IMR-90 (cell line): ENCODE measurements around the gene EYS. TPM values are rescaled to one million over a fixed set of nuclear protein-coding genes. Genes with fewer than 3 reads are reported as not detected.

ENCODE experiments used
- ATAC-seq: fragments of 200-7000 bp; cut with Tn5 transposase; 2 replicates; pipeline ENCODE4 v1.9.1; 2020; ENCODE audit warnings: low read depth, mild to moderate bottlenecking, moderate library complexity
- BruUV-seq: library from RNA; stranded (reverse); fragments of 400-500 nt; replicated peaks from 2 replicates; lab custom pipeline; 2021; lab: Mats Ljungman, UMichigan
- CTCF ChIA-PET: fragments of 300-600 bp; formaldehyde crosslinking; extraction: SDS; loops from one replicate; lab custom pipeline; 2021; ENCODE audit warnings: antibody characterized with exemption; lab: Yijun Ruan, JAX
- POLR2A ChIA-PET: fragments of 300-600 bp; sonication (Branson Sonifier 250); formaldehyde crosslinking; loops from one replicate; lab custom pipeline; 2022; ENCODE audit warnings: antibody characterized with exemption; ENCODE audit not compliant: unreplicated experiment; lab: Charles Lee
- DNase-seq: peaks from one replicate; pipeline ENCODE4 v3.0.0; 2013
- H2AFZ ChIP-seq: replicated peaks from 2 replicates; pipeline ENCODE3; 2013; ENCODE audit warnings: low read length, mild to moderate bottlenecking; ENCODE audit not compliant: poor library complexity
- H2AK5ac ChIP-seq: 2 replicates; pipeline ENCODE4 v1.6.1; 2013; ENCODE audit warnings: low read depth, low read length, inconsistent platforms
- H2AK9ac ChIP-seq: replicated peaks from 2 replicates; pipeline ENCODE3; 2013; ENCODE audit warnings: mild to moderate bottlenecking, low read depth, low read length, moderate library complexity; ENCODE audit not compliant: poor library complexity
- H2BK120ac ChIP-seq: 2 replicates; pipeline ENCODE4 v1.6.1; 2013; ENCODE audit warnings: low read depth, low read length, inconsistent platforms
- H2BK15ac ChIP-seq: 3 replicates; pipeline ENCODE4 v1.6.1; 2013; ENCODE audit warnings: low read depth, low read length, inconsistent platforms
- H2BK20ac ChIP-seq: 2 replicates; pipeline ENCODE4 v1.6.1; 2013; ENCODE audit warnings: low read depth, mild to moderate bottlenecking, inconsistent platforms, low read length, moderate library complexity
- H2BK5ac ChIP-seq: 2 replicates; pipeline ENCODE4 v1.6.1; 2013; ENCODE audit warnings: mild to moderate bottlenecking, low read depth, low read length, inconsistent platforms; ENCODE audit not compliant: poor library complexity, severe bottlenecking
- H3K14ac ChIP-seq: replicated peaks from 2 replicates; pipeline ENCODE4 v1.6.1; 2013; ENCODE audit warnings: low read depth, low read length, inconsistent platforms
- H3K18ac ChIP-seq: 2 replicates; pipeline ENCODE4 v1.6.1; 2013; ENCODE audit warnings: low read depth, low read length, control low read depth
- H3K23ac ChIP-seq: 2 replicates; pipeline ENCODE4 v1.6.1; 2013; ENCODE audit warnings: low read depth, low read length, inconsistent platforms
- H3K27ac ChIP-seq: 2 replicates; pipeline ENCODE4 v1.5.1; 2013; ENCODE audit warnings: mild to moderate bottlenecking, control low read depth, low read length; ENCODE audit not compliant: insufficient read depth
- H3K27me3 ChIP-seq: 2 replicates; pipeline ENCODE4 v1.6.1; 2013; ENCODE audit warnings: low read length; ENCODE audit not compliant: control insufficient read depth, insufficient read depth
- H3K36me3 ChIP-seq: 2 replicates; pipeline ENCODE4 v1.6.1; 2013; ENCODE audit warnings: low read length, mixed read lengths; ENCODE audit not compliant: control insufficient read depth, insufficient read depth
- H3K4ac ChIP-seq: 2 replicates; pipeline ENCODE4 v1.6.1; 2013; ENCODE audit warnings: low read depth, low read length, inconsistent platforms
- H3K4me1 ChIP-seq: 2 replicates; pipeline ENCODE4 v1.6.1; 2013; ENCODE audit warnings: low read length, mixed read lengths; ENCODE audit not compliant: control insufficient read depth, insufficient read depth
- H3K4me2 ChIP-seq: 2 replicates; pipeline ENCODE4 v1.6.1; 2013; ENCODE audit warnings: low read depth, mild to moderate bottlenecking, control low read depth, low read length, moderate library complexity
- H3K4me3 ChIP-seq: 2 replicates; pipeline ENCODE4 v1.5.1; 2013; ENCODE audit warnings: low read depth, mild to moderate bottlenecking, control low read depth, low read length, moderate library complexity; ENCODE audit not compliant: insufficient read depth
- H3K56ac ChIP-seq: 2 replicates; pipeline ENCODE4 v1.6.1; 2013; ENCODE audit warnings: low read length, inconsistent platforms; ENCODE audit not compliant: insufficient read depth; ENCODE audit errors: extremely low read depth
- H3K79me1 ChIP-seq, 2 experiments: 2 replicates each; pipeline ENCODE4 v1.6.1; 2013; ENCODE audit warnings: low read length in 2 of 2, inconsistent platforms in 1 of 2, low read depth in 1 of 2
- H3K9ac ChIP-seq: 2 replicates; pipeline ENCODE4 v1.6.1; 2013; ENCODE audit warnings: low read depth, low read length, control low read depth
- H3K9me1 ChIP-seq: 2 replicates; pipeline ENCODE4 v1.6.1; 2013; ENCODE audit warnings: low read length, inconsistent platforms; ENCODE audit not compliant: insufficient read depth
- H3K9me3 ChIP-seq: 2 replicates; pipeline ENCODE4 v1.6.1; 2013; ENCODE audit warnings: low read length; ENCODE audit not compliant: control insufficient read depth, insufficient read depth
- H4K20me1 ChIP-seq: 2 replicates; pipeline ENCODE4 v1.6.1; 2013; ENCODE audit warnings: low read length, inconsistent platforms; ENCODE audit not compliant: insufficient read depth
- H4K5ac ChIP-seq: 2 replicates; pipeline ENCODE4 v1.6.1; 2013; ENCODE audit warnings: mild to moderate bottlenecking, low read depth, low read length, control low read depth
- H4K8ac ChIP-seq, 2 experiments: 2 replicates each; pipeline ENCODE4 v1.6.1; 2013; ENCODE audit warnings: low read depth in 2 of 2, low read length in 2 of 2, control low read depth in 1 of 2, inconsistent platforms in 1 of 2
- H4K91ac ChIP-seq: 2 replicates; pipeline ENCODE4 v1.6.1; 2013; ENCODE audit warnings: low read depth, low read length, inconsistent platforms; ENCODE audit not compliant: insufficient read depth
- CTCF ChIP-seq: conservative IDR thresholded peaks from 2 replicates; pipeline ENCODE4 v1.5.1; 2012; ENCODE audit warnings: mild to moderate bottlenecking, low read depth, low read length, improper control_type of control experiment
- MAFK ChIP-seq: IDR thresholded peaks from 2 replicates; pipeline ENCODE4 v1.6.1; 2012; ENCODE audit warnings: low read depth, low read length, improper control_type of control experiment
- RFX5 ChIP-seq: IDR thresholded peaks from 2 replicates; pipeline ENCODE4 v1.8.0; 2012; ENCODE audit warnings: low read depth, mild to moderate bottlenecking, low read length, moderate library complexity
- USF2 ChIP-seq: fragments of 150-350 bp; IDR thresholded peaks from 2 replicates; pipeline ENCODE4 v1.6.1; 2017; ENCODE audit warnings: mild to moderate bottlenecking, antibody characterized with exemption, low read length, low read depth
- WGBS, 2 experiments: methylation state at CpG; one replicate each; pipeline versions ENCODE4 v1.1.5 to v1.1.7; 2013; ENCODE audit warnings: missing lambda C conversion rate in 2 of 2; ENCODE audit not compliant: insufficient read length in 1 of 2; ENCODE audit errors: extremely low coverage in 2 of 2; 5-methylcytosine and 5-hydroxymethylcytosine counted together
- dilution Hi-C: fragments of 300-500 bp; cut with HindIII; formaldehyde crosslinking; loops from one replicate; pipeline ENCODE4 v1.14.3; 2018; ENCODE audit warnings: low sequenced_read_pairs; ENCODE audit not compliant: unreplicated experiment
- in situ Hi-C: fragments of 300-500 bp; cut with MboI; formaldehyde crosslinking; loops from 3 replicates; pipeline ENCODE4 v1.14.3; 2019; ENCODE audit warnings: low sequenced_read_pairs, inconsistent platforms, mixed read lengths
- intact Hi-C: fragments of 100-400 bp; cut with micrococcal nuclease; formaldehyde crosslinking; loops from 2 replicates; pipeline ENCODE4 v1.10.0; 2022
- polyA plus RNA-seq, 3 experiments: library from polyadenylated mRNA; depleted of rRNA; stranded (reverse); fragments of >200 nt; gene quantifications; 2 replicates each; pipeline ENCODE4 v1.2.3, GENCODE V29; 2012; ENCODE audit warnings: low replicate concordance in 1 of 3
- total RNA-seq: library from RNA; depleted of rRNA; stranded (reverse); fragments of >200 nt; gene quantifications from 2 replicates; pipeline ENCODE4 v1.2.3, GENCODE V29; 2012

Gene EYS
- total and polyA plus RNA-seq, 2 of the 4 experiments (the other 2 are of a cell fraction) = under 0.01 TPM; not detected in 1

- H3K79me1 ChIP-seq = no peaks in the 10 kb centered on the region
- CTCF ChIA-PET = no interaction called here
- H3K9me1 ChIP-seq = no peaks in the 10 kb centered on the region
- no peak for ATAC-seq
- no peak overlapping the region for H2AK5ac ChIP-seq
- H2BK15ac ChIP-seq = no peak overlapping the region
- H2BK5ac ChIP-seq = no peak overlapping the region
- H2AK9ac ChIP-seq = no peak overlapping the region
- H3K4me3 ChIP-seq = no peak overlapping the region
- H3K4me1 ChIP-seq = no peaks in the 10 kb centered on the region
- TF ChIP-seq USF2 = no peak
- no peak for TF ChIP-seq CTCF
- no peak for TF ChIP-seq RFX5
- TF ChIP-seq MAFK = no peak
- no peaks in the 10 kb centered on the region for H4K20me1 ChIP-seq
- no peaks in the 10 kb centered on the region for H3K36me3 ChIP-seq
- POLR2A ChIA-PET = no interaction called here
- no peaks in the 10 kb centered on the region for H3K9me3 ChIP-seq
- H3K14ac ChIP-seq = no peak overlapping the region
- no peak overlapping the region for H3K4me2 ChIP-seq
- no peak overlapping the region for H2AFZ ChIP-seq
- no peak overlapping the region for H3K9ac ChIP-seq
- no peak for DNase-seq
- H3K4ac ChIP-seq = no peak overlapping the region
- H2BK120ac ChIP-seq = no peak overlapping the region
- H3K56ac ChIP-seq = no peak overlapping the region
- no peak overlapping the region for H2BK20ac ChIP-seq
- no peak overlapping the region for H3K18ac ChIP-seq
- in situ Hi-C loops (no loop called here), dilution Hi-C loops (no loop called here), intact Hi-C loops (loop anchor here (5.0 kb wide), 1 partner anchor 199 kb away; no protein-coding TSS in a partner anchor)
- no CpG with 5 or more reads among the region's 2 CpGs for WGBS, 2 experiments
- H4K8ac ChIP-seq = no peak overlapping the region
- H4K5ac ChIP-seq = no peak overlapping the region
- H3K27me3 ChIP-seq = no peaks in the 10 kb centered on the region
- BruUV-seq = no TSS peak
- H3K23ac ChIP-seq = no peak overlapping the region
- H3K27ac ChIP-seq = no peak overlapping the region
- H4K91ac ChIP-seq = no peak overlapping the region
Measured at GRCh38 chr6:65071480-65071879, 635.5 kb downstream of the EYS start.
